Kidney capillary endothelial cell (primary cell): ENCODE data around the gene ZNF18.
A peak's percentile ranks its signal among the peaks of the same experiment; 100 is the strongest.
"Not testable (repeated sequence)": the region's sequence is repeated elsewhere in the genome, so short reads cannot be mapped to it uniquely, and the experiment has no call there.

ENCODE experiments used
- DNase-seq: peaks from one replicate; pipeline ENCODE4 v3.0.0-alpha.2; 2018; ENCODE audit warnings: low spot score

The ZNF18 gene

DNA sequence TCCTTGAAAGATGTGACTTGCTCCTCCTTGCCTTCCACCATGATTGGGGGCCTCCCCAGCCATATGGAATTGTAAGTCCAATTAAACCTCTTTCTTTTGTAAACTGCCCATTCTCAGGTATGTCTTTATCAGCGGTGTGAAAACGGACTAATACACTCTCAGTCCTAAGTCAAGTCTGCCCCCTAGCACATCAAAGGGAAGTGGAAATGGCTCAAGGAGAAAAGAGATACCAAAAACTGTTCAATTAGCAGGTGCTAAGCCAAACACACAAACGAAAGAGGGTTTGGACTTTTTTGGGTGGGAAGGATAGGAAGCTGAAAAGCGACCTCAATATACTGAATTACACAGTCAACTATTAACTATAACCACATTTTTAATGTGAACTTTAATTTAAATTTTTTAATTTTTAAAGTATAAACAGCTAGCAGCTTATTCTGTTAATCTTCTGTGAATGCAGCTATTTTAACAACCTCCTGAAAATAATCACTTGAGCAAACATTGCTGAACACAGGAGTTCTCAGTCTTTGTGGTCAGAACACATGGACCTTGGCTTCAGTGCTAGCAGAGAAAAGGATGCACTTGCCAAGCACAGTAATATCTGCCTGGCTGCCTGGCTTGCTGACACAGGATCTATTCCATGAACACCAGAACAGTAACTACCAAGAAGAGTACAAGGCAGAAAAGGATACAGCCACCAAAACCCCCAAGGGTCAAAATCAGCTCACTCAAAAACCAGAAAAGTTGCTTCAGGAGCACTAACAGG, 10.9 kb downstream of the ZNF18 start:
- DNase-seq: no peak

DNA sequence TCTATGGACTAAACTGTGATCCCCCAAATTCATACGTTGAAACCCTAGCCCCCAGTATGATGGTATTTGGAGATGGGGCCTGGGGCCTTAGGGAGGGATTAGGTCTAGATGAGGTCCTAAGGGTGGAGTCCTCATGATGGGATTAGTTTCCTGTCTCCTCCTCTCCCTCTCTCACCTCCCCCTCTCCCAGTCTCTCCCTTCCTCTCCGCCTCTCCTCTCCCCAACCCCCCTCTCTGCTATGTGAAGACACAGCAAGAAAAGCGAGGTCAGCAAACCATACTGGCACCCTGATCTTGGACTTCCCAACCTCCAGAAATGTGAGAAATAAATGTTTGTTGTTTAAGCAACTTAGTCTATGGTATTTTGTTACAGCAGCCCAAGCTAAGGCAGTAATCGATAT, 15.4 kb downstream of the ZNF18 start:
- no peak for DNase-seq

DNA sequence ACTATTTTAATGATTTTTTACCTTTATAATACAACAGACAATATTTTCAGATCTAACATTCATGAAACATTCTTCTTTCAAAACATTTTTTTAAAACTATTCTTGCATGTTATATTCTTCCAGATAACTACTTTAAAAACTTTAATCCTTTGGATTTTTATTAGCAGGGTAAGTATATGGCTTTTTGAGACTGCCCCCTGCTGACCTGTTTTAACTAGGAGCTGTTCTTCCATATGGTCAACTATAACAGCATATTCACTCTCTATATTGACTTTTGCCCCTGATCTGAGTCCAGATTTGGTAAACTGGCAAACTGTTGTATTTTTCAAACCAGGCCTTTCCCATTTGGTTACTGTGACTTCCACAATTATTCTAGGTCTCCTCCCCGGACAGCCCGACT, 16.5 kb downstream of the ZNF18 start:
- no peak for DNase-seq

DNA sequence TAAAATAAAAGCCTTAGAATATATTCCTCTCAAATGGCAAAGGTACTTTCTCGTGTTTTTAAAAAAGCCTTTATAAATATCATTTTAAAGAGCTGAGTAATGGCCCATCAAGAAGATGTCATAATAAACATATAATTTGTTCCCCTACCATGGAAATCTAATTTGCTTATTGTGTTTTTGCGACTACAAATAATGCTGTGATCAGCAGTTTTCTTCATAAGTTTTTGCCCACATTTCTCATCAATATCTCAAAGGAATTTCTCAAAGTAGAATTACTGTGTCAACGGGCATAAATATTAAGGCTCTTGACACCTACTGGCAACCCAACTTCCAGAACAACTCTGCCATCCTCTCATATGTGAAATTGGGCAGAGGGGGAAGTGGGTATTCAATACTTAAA, 17.5 kb downstream of the ZNF18 start:
- DNase-seq: no peak

DNA sequence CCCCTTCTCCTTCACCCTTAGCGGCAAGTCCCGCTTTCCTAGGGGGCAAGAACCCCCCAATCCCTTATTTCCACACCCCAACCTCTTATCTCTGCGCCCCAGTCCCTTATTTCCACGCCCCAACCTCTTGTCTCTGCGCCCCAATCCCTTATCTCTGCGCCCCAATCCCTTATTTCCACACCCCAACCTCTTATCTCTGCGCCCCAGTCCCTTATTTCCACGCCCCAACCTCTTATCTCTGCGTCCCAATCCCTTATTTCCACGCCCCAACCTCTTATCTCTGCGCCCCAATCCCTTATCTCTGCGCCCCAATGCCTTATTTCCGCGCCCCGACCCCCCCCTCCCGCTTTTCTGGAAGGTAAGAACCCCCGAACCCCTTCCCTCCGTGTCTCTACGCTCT, 24.5 kb downstream of the ZNF18 start:
- not testable (repeated sequence) for DNase-seq

DNA sequence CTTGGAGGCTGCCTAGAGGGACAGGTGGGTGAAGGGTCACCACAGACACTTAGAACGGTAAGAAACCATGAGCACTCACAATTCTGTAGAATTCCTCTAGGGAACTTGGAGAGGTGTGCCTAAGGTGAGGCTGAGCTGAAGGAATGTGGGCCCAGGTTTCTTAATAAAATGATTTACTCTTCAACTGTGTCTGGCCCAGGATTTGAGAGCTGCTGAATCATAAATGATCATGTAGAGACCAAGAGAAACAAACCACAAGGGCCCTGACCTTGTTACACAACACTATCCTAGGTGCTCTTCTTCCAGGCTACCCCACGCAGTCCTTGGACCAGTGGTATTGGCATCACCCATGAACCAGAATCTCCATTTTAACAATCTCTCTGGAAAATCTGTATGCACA, 27.7 kb downstream of the ZNF18 start:
- DNase-seq: no peak

DNA sequence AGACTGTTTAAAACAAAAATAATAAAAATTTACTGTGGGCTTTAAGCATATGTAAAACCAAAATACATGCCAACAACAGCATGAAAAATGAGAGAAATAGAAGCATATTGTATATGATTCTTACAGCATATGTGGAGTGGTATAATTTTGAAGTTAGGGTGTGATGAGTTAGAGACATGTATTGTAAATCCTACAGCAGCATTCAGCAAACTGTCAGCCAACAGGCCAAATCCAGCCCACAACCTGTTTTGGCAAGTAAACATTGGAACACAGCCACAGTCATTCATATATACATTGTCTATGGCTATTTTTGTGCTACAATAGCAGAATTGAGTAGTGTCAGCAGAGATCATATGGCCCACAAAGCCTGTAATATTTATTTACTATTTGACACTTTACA, 42.3 kb downstream of the ZNF18 start:
- no peak for DNase-seq

DNA sequence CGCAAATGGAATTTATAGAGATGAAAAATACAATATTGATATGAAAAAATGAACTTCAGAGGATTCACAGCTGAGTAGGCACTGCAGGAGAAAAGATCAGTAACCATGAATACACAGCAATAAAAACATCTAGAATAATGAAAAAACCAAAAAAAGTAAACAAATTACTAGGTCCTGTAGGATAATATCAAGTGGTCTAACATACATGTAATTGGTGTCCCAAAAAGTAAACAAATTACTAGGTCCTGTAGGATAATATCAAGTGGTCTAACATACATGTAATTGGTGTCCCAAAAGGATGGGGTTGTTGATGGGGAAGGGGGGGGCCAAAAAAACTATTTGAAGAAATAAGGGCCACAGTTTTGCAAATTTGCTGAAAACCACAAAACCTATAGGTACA, 43.4 kb downstream of the ZNF18 start:
- no peak for DNase-seq

DNA sequence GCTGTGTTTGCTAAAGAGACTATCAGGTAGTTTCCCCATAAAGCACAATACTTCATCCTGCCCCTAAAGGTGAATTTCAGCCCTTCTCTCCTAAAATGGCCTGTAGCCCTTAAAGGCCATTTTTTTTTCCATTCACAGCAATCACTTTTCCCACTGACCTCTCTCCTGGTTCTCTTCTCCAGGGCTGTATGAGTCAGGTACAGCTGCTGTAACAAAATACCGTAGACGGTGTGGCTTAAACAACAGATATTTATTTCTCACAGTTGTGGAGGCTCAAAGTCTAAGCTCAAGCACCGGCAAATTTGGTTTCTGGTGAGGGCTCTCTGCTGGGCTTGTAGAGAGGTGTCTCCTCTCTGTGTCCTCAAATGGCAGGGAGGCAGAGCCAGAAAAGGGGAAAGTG, 44.7 kb downstream of the ZNF18 start:
- DNase-seq: no peak

DNA sequence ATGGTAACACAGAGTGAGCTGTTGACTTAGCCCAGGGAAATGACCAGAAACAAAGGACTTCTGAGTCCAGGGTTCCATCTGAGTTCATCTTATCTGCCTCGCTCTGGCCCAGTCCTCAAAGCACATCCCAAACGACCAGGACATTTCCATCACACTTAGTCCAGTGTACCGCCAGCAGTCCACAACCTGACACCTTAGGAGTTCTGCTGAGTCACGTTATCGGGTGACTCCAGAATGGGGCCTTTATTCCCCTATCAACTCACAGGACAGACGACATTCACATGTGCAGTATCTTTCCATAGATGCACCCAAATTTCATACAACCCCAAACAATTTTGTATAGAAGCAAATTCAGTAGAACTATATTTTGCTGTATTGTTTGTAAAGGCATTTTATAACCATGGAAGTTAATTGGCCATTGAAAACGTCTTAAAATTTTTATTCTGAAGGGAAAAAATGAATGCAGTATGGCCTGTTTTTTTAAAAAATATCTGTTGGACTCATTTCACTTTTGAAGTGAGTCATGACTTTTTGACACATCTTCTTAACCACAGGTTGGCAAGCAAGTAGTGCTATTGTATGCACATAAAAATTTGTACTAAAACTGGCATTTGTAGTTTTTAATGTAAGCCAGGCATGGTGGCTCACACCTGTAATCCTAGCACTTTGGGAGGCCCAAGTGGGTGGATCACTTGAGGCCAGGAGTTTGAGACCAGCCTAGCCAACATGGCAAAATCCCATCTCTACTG, 46.3 kb downstream of the ZNF18 start:
- DNase-seq: no peak

DNA sequence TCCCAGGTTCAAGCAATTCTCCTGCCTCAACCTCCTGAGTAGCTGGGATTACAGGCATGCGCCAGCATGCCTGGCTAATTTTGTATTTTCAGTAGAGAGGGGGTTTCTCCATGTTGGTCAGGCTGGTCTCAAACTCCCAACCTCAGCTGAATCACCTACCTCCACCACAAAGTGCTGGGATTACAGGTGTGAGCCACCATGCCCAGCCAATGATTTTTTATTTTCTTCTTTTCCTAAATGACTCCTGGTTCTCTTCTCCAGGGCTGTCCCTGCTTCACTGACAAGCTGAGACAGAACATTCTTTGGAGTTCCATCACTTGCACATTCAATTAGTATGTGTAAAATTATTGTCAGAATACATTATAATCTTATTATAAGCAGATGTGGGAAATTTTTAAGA, 47.7 kb downstream of the ZNF18 start:
- not testable (repeated sequence) for DNase-seq

DNA sequence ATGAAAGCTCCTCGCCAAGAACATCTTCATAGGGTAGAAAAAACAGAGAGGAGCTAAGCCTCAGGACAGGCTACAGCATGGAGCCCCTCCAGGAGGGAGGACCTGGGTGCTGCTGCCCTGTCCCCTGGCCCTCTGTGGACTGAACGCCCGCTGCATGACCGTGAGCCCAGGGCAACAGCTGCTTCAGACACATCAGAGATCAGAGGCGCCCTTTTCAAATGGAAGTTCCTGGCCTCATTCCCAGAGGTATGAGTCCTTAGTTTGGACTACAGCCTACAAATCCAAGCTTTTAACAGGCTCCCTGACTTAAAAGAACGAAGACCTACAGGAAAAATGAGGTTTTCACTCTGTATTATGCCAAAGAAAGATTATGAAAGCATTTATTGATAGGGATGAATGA, 48.5 kb downstream of the ZNF18 start:
- DNase-seq: no peak

DNA sequence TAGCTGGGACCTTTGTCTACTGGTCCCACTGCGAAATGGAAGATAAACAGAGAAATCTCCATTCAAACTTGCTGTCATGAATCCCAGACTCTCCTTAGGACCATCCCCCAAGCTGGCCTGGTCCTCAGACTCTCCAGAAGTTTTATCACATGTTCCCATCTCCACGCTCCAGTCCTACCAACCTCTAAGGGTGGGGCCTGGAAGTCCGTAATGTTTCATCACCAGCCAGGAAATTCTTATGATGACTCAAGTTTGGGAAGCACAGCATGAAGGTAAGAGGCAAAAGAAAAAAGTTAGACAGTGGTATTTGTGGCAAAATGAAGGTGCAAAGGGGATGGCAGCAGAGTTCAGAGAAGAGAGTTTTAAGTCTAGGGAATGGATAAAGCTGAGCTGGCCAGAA, 52.7 kb downstream of the ZNF18 start:
- DNase-seq: peak; percentile 8

DNA sequence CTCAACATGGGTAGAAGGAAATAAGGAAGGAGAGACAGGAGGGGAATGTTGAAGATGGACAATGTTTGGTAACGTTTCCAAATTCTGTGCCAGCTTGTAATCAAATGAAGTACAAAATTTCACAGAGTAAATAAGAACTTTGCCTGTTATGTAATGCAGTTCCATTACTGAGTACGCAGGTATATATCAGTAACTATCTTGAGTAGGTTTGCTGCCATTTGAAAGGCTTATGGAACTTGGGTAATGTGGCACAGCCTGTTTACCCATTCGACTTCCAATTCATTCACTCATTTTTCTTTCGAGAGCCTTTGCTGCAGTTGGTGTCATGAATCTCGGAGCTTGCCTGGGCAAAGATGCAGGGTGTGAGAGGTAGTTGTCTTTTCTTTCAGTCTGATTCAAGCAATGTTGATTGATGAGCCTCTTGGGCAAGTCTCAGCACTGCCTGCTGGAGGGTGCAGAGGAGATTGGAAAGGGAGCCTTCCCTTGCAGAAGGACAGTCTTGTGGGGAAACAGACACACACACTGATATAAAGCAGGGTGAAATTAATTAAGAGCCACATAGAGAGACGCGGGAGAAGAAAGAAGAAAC, 53.4 kb downstream of the ZNF18 start:
- DNase-seq: no peak

DNA sequence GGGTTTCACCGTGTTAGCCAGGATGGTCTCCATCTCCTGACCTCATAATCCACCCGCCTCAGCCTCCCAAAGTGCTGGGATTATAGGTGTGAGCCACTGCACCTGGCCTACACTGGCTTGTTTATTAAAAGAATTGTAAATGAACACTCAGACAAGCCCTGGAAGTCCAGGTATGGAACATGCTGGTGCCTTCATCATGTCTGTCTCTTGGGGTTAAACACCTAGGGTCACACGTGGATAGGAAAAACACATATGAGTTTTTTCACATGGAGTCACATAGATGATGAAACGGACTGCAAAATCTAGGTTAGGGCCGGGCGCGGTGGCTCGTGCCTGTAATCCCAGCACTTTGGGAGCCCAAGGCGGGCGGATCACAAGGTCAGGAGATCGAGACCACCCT, 54.2 kb downstream of the ZNF18 start:
- DNase-seq: not testable (repeated sequence)

DNA sequence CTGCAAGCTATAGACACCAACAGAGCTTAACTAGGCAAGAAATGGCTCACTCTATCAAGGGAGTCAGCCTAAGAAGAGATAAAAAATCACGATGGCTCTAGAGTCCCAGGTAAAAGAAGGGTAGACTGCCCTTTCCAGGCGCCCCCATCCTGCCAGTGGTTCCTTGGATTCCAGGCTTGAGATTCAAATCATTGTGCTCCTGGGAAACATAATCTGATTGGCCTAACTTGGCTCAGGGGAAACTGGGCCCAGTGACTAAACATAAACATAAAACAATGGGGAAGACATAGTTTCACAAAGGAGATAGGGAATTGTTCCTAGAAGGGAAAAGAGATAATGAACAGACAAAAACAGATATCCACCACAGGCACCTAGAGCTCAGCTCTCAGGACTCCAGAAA, 56.4 kb downstream of the ZNF18 start:
- no peak for DNase-seq

DNA sequence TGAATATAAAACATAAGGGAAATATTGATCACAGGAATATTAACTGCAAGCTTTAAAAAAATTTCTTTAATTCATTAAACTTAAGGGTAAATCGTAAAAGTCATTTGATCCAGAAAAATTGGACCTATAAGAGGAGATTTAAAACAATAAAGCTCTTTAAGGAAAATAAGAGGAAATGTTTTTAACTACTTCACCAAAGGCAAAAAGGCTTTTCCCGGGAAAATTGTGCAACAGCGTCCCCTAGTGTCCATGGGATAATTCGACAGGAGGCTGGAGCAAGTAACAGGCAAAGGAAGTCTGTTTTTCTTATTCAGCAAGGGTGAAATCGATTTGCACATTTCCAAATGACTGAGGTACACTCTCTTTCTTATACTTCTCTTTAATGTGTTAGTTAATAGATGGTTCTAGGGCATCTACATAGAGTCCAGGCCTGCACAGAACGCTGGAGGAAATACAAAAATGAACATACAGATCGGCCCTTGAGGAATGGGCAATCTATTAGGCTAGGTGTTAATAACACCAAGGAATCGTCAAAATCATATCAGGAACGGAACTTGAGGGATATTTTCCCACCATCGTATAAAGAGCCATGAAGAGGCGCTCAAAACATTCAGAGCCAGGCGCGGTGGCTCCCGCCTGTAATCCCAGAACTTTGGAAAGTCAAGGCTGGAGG, 61.4 kb downstream of the ZNF18 start:
- DNase-seq: peak; percentile 57

DNA sequence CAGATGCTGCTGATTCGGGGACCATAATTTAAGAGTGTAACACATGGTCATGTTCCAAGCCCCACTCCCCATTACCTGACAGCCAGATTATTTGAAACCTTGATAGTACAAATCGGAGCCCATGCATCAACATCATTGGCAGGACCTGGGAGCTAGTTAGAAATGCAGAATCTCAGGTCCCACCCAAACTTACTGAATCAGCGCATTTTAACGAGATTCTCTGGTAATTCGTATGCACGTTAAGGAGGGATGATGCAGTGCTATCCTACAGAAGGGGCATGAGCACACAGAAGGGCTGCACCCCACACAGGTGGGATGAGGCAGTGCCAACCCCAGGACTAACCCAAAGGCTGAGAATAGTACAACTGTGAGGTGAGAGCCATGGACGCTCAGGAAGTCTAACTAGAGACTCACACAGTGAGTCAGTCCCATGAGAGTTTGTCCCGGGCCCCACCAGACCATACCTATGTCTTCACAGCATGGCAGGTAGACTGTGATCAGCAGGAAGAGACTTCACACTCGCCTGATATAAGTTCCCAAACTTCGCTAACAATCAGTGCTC, 64.9 kb downstream of the ZNF18 start:
- no peak for DNase-seq

DNA sequence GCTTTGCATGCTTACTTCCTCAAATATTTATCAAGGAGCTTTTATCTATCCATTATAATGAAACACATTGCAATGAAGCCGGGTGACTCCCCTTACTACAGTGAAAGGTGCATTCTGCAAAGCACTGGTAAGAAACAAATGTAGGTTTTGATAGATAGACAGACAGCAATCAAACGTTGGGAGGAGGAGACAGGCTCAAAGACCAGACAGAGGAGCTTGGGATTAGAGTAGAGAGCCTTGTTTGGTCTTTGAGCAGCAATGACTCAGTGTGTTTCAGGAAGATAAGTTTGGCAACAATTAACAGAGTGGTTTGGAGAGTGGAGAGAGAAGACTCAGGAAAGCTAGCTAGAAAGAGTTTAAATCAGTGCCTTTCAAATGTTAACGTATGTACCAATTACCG, 68.8 kb downstream of the ZNF18 start:
- DNase-seq: no peak
